SK-N-DZ (cell line): ENCODE results near the gene TBL1XR1. TPM values are rescaled to one million over a fixed set of nuclear protein-coding genes. Genes with fewer than 3 reads are reported as not detected.

Source experiments
- DNase-seq: peaks from one replicate; pipeline ENCODE4 v3.0.0-alpha.2; 2015; ENCODE audit warnings: low spot score
- polyA plus RNA-seq, 2 experiments: library from polyadenylated mRNA; depleted of rRNA; stranded (reverse); fragments of >200 nt; gene quantifications; 2 replicates each; pipeline ENCODE4 v1.2.3, GENCODE V29; 2014

Gene TBL1XR1
- 79.2 and 91.1 TPM in 2 replicates for polyA plus RNA-seq (2014; cell fraction: cytosol; rRNA removed)
- polyA plus RNA-seq (2014; cell fraction: nucleus; rRNA removed) = 121 and 142 TPM in 2 replicates

GRCh38 chr3:177197041-177197726 is at the start of gene TBL1XR1:
TSS of gene TBL1XR1 (minus strand) at chr3:177197482. CDS start at chr3:177064977, 132,505 bp downstream.
- peak; percentile 97 for DNase-seq

GRCh38 chr3:177245250-177245649 is 48.0 kb upstream of the TBL1XR1 start:
- DNase-seq = no peak

- DNase-seq = no peak
Observed at GRCh38 chr3:177244606-177245005, 47.3 kb upstream of the TBL1XR1 start.

- no peak for DNase-seq
Observed at GRCh38 chr3:177238686-177239216, 41.5 kb upstream of the TBL1XR1 start.

- no peak for DNase-seq
Observed at GRCh38 chr3:177237206-177237605, 39.9 kb upstream of the TBL1XR1 start.

GRCh38 chr3:177236704-177237103 is 39.4 kb upstream of the TBL1XR1 start:
- no peak for DNase-seq

GRCh38 chr3:177234121-177234520 is 36.8 kb upstream of the TBL1XR1 start:
- DNase-seq = no peak

GRCh38 chr3:177231242-177231641 is 34.0 kb upstream of the TBL1XR1 start:
- no peak for DNase-seq

GRCh38 chr3:177230641-177231040 is 33.4 kb upstream of the TBL1XR1 start:
- no peak for DNase-seq

GRCh38 chr3:177229791-177230190 is 32.5 kb upstream of the TBL1XR1 start:
- DNase-seq = no peak

GRCh38 chr3:177228601-177229190 is 31.4 kb upstream of the TBL1XR1 start:
- no peak for DNase-seq

- DNase-seq = no peak
Observed at GRCh38 chr3:177224414-177224813, 27.1 kb upstream of the TBL1XR1 start.

- no peak for DNase-seq
Observed at GRCh38 chr3:177221744-177222143, 24.5 kb upstream of the TBL1XR1 start.

- DNase-seq = no peak
Observed at GRCh38 chr3:177220136-177220974, 23.1 kb upstream of the TBL1XR1 start.

- DNase-seq = no peak
Observed at GRCh38 chr3:177213801-177214535, 16.7 kb upstream of the TBL1XR1 start.

- no peak for DNase-seq
Observed at GRCh38 chr3:177212756-177213155, 15.5 kb upstream of the TBL1XR1 start.

- no peak for DNase-seq
Observed at GRCh38 chr3:177212278-177212610, 15.0 kb upstream of the TBL1XR1 start.

- DNase-seq = no peak
Observed at GRCh38 chr3:177211503-177212277, 14.4 kb upstream of the TBL1XR1 start.

GRCh38 chr3:177210744-177211502 is 13.6 kb upstream of the TBL1XR1 start:
- DNase-seq = no peak

GRCh38 chr3:177209509-177209908 is 12.2 kb upstream of the TBL1XR1 start:
- no peak for DNase-seq
